HS-5 (cell line): ENCODE data around the gene MAP9.
"Not testable (repeated sequence)": the region's sequence is repeated elsewhere in the genome, so short reads cannot be mapped to it uniquely, and the experiment has no call there.

Experiments
- DNase-seq: peaks from one replicate; pipeline ENCODE4 v3.0.0-alpha.2; 2012; ENCODE audit warnings: low read depth

MAP9 gene

DNA sequence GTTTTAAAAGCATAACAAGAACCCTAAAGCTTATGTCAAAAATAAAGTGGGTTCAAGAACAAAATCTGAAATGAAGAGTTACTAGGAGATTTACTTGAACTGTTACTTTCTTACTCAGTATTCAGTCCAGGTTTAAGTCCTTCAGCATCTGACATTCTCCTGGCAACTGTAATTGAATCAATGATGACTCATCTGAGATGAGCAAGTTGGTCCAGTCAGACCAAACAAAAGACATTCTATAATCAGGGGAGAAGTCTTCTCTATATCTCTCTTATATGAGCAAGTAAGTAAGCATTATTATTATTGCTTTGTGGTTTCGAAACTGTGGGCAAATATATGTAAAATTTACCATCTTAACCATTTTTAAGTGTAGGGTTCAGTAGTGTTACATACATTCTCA is 34.6 kb downstream of the MAP9 start:
- peak; percentile 40 for DNase-seq

DNA sequence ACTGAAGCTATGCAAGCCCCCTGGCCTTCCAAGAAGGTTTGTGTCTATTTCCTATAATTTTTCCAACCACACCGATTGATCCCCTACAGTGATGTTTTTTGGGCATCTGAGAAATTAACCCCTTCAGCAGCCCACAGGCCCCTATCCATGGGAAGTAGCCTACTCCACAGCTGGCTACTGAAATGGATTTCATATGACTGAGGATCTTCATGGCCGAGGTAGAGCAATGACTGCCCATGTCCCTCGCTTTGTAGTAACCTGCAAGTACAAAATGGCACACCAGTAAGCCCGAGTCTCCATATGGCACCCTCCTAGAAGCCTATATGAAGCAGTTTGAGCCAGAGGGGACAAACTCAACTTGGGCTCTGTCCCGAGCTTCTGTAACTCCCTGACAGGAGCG is 36.8 kb downstream of the MAP9 start:
- DNase-seq = no peak

DNA sequence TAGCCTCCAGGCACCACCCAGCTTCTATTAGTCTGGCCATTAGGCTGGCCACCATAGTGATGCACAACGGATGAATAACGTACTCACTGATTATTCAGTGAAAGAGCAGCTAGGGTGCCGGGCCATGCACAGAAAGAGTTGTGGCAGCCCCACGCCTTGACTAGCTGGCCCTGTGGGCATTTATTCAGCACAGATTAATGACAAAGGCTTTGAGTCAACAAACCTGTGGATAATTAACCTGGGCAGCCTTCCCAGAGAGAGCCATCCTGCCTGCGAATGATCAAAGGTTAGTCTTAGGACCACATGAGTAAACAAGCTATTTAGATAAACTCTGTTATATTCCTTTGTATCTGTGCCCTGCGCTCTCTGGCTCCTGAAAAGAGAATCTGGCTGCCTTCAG is 37.2 kb downstream of the MAP9 start:
- no peak for DNase-seq

DNA sequence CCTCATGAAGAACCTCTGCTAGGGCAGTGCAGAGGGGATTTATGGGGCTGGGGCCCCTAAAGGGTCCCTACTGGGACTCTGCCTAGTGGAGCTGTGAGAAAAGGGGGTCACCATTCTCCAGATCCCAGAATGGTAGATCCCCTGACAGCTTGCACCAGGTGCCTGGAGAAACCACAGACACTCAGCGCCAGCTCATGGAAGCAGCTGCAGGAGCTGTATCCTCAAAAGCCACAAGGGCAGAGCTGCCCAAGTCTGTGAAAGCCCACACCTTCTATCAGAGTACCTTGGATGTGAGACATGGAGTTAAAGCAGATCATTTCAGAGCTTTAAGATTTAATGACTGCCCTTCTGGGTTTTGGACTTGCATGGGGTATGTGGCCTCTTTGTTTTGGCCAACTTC is 38.6 kb downstream of the MAP9 start:
- no peak for DNase-seq

DNA sequence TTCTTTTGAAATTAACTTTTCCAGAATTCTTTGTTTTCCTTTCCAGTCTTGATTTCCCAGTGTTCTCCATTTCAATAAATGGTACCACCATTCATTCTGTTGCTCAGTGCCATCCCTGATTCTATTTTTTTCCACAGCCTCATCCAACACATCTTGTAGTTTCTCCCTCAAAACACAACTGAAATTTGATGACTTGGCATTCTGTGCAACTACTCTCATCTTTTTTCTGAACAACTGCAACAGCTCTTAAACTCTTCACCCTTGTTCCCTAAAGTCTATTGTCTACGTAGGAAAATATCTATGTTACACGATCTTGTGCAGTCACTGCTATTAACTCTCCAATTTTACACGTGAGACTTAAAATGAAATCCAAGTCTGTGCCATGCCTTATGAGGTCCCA is 40.5 kb downstream of the MAP9 start:
- DNase-seq = no peak

DNA sequence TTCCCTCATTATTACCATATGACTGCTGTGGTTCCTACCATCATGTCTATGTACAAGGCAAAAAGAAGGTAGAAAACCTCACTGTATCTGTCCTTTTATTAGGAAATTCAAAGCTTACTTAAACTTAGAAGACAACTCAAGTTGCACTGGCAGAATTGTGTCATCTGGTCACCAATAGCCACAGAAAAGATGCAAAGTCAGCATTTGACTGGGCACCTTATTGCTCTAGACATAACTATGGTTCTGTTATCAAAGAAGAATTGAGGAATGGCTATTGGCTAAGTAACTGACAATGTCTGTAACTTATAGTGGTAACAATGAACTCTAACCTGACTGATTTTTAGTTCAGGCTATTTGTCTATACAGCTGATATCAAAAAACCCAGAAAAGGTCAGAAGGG is 45.3 kb downstream of the MAP9 start:
- DNase-seq = no peak

DNA sequence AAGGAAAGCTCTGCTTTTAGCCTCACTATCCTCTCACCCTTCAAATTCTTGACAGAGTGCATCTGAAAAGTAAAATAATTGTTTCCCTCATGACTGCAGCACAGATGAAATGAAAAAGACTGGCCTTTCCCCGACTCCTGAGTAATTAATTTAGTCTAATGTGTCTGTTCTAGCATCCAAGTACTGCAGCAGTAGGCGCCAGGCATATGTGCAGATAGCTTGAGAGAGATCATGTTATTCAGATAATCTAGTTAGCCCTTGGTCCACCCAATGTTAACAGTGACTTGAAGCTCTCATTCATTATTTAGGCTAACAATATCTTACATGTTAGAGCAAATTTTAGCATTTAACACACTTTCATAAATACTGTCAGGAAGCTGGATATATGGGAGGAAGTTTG is 54.0 kb downstream of the MAP9 start:
- DNase-seq = no peak

DNA sequence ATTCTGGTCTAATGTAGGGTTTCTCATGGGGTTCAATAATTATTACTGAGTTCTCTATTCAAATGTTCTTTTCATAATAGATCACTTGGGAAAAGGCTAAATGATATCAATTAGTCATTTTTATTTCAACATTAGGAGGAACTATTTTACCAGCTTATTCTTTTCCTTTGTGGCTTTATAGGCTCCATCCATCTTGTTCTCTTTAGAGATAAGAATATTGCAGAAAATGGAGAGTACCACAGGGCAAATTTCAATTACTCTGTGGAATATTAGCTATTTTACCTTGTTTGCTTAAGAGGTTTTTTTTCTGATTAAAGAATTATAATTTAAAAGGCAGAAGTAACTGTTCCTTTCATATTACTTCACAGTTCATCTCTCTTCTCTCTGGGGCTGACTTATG is 55.8 kb downstream of the MAP9 start:
- DNase-seq = no peak

DNA sequence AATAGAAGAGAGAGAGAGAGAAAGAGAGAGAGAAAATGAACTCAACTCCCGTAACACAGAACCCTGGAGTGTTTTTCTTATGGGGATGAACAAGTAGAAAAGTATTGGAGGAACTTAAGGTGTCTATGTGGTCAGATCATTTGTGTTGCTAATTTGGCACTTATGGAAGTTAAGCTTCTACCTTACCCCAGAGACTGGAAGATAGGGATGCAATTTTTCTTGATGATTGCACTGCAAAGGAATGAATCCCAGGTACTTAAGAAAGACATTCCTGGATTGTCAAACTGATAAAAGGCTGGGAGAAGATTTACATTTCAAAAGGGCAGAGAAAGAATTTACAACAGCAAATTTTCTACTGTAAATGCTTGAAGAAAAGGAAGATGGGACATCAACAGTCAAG is 57.2 kb downstream of the MAP9 start:
- no peak for DNase-seq

DNA sequence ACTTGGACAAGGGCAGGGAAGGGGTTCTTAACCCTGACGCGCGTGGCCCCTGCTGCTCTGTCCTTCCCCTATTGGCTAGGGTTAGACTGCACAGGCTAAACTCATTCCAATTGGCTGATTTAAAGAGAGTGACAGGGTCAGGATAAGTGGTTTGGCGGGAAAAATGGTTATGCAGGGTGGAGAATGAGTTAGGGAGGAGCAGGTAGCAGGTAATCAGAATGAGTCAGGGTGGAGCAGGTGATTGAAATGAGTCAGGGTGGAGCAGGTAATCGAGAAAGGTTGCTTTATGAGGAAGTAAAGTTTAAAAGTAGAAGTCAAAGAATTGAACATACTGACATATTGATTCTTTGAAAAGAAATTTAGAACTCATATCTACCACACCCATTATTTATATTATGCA is 64.7 kb downstream of the MAP9 start:
- DNase-seq = not testable (repeated sequence)

DNA sequence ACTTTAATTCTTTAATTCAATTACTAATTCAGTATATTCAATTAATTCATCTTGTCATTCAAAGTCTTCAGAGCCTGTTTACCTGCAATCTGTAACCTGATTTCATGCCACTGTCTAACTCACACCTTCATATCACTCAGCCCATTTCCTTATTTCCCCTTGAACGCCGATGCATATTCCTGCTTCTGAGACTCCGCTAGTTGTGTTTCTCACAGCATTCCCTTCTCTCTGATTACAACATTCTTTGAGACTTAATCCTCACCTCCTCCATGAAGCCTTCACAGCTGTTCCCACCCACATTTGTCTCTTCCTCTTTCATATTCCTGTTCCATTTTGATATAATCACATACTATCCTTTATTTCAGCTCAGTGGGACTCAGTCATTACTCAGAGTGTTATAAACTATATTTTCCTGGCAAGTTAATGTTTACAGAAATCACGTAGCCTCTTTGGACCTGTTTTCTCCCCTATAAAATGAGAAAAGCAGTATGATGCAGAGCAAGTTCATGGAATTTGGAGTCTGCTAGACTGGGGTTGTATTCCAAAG is 69.0 kb downstream of the MAP9 start:
- DNase-seq = no peak

DNA sequence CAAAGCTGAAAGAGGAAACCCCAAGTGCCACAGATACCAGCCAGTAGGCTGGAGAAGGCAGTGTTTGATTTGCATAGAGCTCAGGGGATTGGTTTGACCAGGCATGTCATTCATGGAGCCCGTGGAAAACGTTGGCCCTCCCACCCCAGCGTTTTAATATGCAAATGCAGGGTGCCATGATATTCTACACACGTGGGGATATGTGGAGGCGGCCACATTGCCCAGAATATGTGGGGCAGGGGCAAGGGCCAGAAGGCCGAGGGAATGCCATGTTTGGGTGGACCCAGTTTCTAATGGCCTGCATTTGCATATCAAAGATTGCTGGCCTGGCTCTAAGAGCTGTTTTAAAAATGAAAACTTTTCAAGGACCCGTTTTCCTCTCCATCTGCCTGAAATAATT is 71.1 kb downstream of the MAP9 start:
- DNase-seq = no peak

DNA sequence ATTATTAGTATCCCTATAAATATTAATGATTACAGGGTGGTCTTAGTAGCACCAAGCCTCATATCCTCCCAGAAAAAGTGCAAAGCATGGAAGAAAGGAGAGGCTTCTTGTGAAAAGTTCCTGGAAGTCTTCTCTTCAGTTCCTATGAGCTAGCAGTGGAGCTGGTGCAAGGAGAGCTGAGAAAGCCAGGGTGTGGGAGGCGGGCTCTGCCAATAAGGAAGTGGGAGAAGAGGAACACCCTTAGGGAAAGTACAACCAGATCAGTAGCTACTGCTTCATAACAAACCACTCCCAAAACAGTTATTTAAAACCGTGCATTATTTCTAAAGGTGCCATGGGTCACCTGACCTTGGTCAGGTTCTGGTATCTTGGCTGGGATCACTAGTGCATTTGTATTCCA is 72.4 kb downstream of the MAP9 start:
- DNase-seq = no peak

DNA sequence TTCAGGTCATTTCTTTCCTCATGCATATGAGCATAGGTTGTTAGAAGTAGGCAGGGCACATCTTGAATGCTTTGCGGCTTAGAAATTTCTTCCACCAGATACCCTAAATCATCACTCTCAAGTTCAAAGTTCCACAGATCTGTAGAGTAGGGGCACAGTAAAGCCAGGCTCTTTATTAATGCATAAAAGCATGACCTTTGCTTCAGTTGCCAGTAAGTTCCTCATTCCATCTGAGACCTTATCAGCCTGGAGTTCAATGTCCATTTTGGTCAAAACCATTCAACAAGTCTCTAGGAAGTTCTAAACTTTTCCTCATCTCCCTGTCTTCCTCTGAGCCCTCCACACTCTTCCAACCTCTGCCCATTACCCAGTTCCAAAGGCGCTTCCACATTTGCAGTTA is 77.7 kb downstream of the MAP9 start:
- no peak for DNase-seq
